Measurements from ENCODE around the gene ITPRIPL1. TPM values are rescaled to one million over a fixed set of nuclear protein-coding genes. Genes with fewer than 3 reads are reported as not detected.

Gene ITPRIPL1
- total and polyA plus RNA-seq, 2 of the 4 experiments (the other 2 are of a cell fraction): 0.84 to 1.1 TPM

GRCh38 chr2:96320728-96321622 lies 4.1 kb upstream of the ITPRIPL1 start:
- intact Hi-C loops (cut with micrococcal nuclease): no loop called here
- H3K4me3 ChIP-seq (ENCODE audit: insufficient read depth, low read depth, low read length): peak overlapping the region; percentile 63
- no peak overlapping the region for H2BK20ac ChIP-seq (ENCODE audit: low read depth, low read length)
- peak overlapping the region; percentile 86 for H3K4me2 ChIP-seq (ENCODE audit: low read depth, low read length)
- peak overlapping the region; percentile 11 for H3K4ac ChIP-seq (ENCODE audit: low read depth, low read length)
- 5% methylated on average over 18 of the region's 41 CpGs; no CpG with 5 or more reads in 1 of the 2 experiments for WGBS, 2 experiments (ENCODE audit: extremely low coverage in 2 of 2, insufficient read length in 1 of 2)
- no peaks in the 10 kb centered on the region for H3K36me3 ChIP-seq (ENCODE audit: control insufficient read depth, insufficient read depth, low read length)
- H4K20me1 ChIP-seq (ENCODE audit: insufficient read depth, low read length): no peaks in the 10 kb centered on the region
- DNase-seq (no peak), ATAC-seq (ENCODE audit: low read depth) (peak; percentile 68)
- POLR2A ChIA-PET (ENCODE audit: unreplicated experiment): interaction anchor here (0.5 kb wide), 1 partner anchor 515 kb away, joined by 6 read pairs; no protein-coding TSS in a partner anchor
- H3K4me1 ChIP-seq (ENCODE audit: control insufficient read depth, insufficient read depth, low read length): peaks cover 2% of the 10 kb centered on the region
- in situ Hi-C loops (cut with MboI; ENCODE audit: low sequenced_read_pairs): no loop called here
- peak overlapping the region; percentile 68 for H3K23ac ChIP-seq (ENCODE audit: low read depth, low read length)
- peak overlapping the region; percentile 50; the same call in 1 of the 2 replicates for H2BK120ac ChIP-seq (ENCODE audit: low read depth, low read length)
- H2AFZ ChIP-seq (replicated peaks; ENCODE audit: low read length, poor library complexity): peak overlapping the region; percentile 95
- no peak overlapping the region; the same call in 2 of the 3 replicates for H2BK15ac ChIP-seq (ENCODE audit: low read depth, low read length)
- 0 out of 2 replicates have a peak overlapping the region, but pooled peaks have one; percentile 20 for H2AK5ac ChIP-seq (ENCODE audit: low read depth, low read length)
- CTCF ChIA-PET: interaction anchor here (0.6 to 1.1 kb wide), 3 partner anchors 9 to 58 kb away, joined by 3 read pairs; no protein-coding TSS in a partner anchor
- H2AK9ac ChIP-seq (replicated peaks; ENCODE audit: low read depth, low read length, poor library complexity): peak overlapping the region; percentile 87
- H3K9me3 ChIP-seq (ENCODE audit: control insufficient read depth, insufficient read depth, low read length): no peaks in the 10 kb centered on the region
- H3K18ac ChIP-seq (ENCODE audit: low read depth, low read length): no peak overlapping the region
- H3K14ac ChIP-seq (replicated peaks; ENCODE audit: low read depth, low read length): peak overlapping the region; percentile 37
- no peak overlapping the region for H3K27ac ChIP-seq (ENCODE audit: insufficient read depth, low read length)
- H3K9ac ChIP-seq (ENCODE audit: low read depth, low read length): peak overlapping the region; percentile 39
- H4K5ac ChIP-seq (ENCODE audit: low read depth, low read length): no peak overlapping the region
- BruUV-seq (replicated peaks): no TSS peak
- peaks cover 18% of the 10 kb centered on the region for H3K27me3 ChIP-seq (ENCODE audit: control insufficient read depth, insufficient read depth, low read length)
- no peaks in the 10 kb centered on the region for H3K79me1 ChIP-seq (ENCODE audit: low read depth in 1 of 2, low read length in 2 of 2)
- peak overlapping the region in 1 of 2 experiments; percentile 71; a peak in 1 of 4 replicates for H4K8ac ChIP-seq (ENCODE audit: low read depth in 2 of 2, low read length in 2 of 2)
- H4K91ac ChIP-seq (ENCODE audit: insufficient read depth, low read depth, low read length): peak overlapping the region; percentile 21; the same call in 1 of the 2 replicates
- no peak overlapping the region for H3K56ac ChIP-seq (ENCODE audit: extremely low read depth, insufficient read depth, low read length)
- dilution Hi-C loops (cut with HindIII; ENCODE audit: low sequenced_read_pairs, unreplicated experiment): no loop called here
- H3K9me1 ChIP-seq (ENCODE audit: insufficient read depth, low read length): peaks cover 7% of the 10 kb centered on the region
- H2BK5ac ChIP-seq (ENCODE audit: low read depth, low read length, poor library complexity, severe bottlenecking): no peak overlapping the region
- TF ChIP-seq CEBPB (IDR thresholded peaks at IDR 0.05; ENCODE audit: low read depth, low read length) (no peak), CHD1 (IDR thresholded peaks at IDR 0.05; ENCODE audit: low read depth, low read length) (no peak), RAD21 (IDR thresholded peaks at IDR 0.05; ENCODE audit: low read length) (no peak), MAZ (IDR thresholded peaks at IDR 0.05; ENCODE audit: borderline replicate concordance, low read depth, low read length) (no peak), RCOR1 (IDR thresholded peaks at IDR 0.05; ENCODE audit: insufficient replicate concordance, low read length) (no peak), FOS (IDR thresholded peaks at IDR 0.05; ENCODE audit: low read depth, low read length) (no peak), NFE2L2 (IDR thresholded peaks at IDR 0.05; ENCODE audit: low read depth, low read length) (no peak), USF2 (IDR thresholded peaks at IDR 0.05; ENCODE audit: low read depth, low read length) (no peak), SMC3 (IDR thresholded peaks at IDR 0.05; ENCODE audit: low read depth, low read length) (no peak), BHLHE40 (IDR thresholded peaks at IDR 0.05; ENCODE audit: low read depth, low read length) (no peak), MXI1 (IDR thresholded peaks at IDR 0.05; ENCODE audit: borderline replicate concordance, low read depth, low read length) (no peak), CTCF (conservative IDR thresholded peaks at IDR 0.05; ENCODE audit: low read depth, low read length) (no peak), RFX5 (IDR thresholded peaks at IDR 0.05; ENCODE audit: low read depth, low read length) (no peak)
